OCI-M2 (cell line): ENCODE measurements around the gene CTTN.

Source experiments
- DNase-seq: peaks from one replicate; lab custom pipeline; 2025; ENCODE audit not compliant: unreplicated experiment; lab: John Stamatoyannopoulos, UW

Gene CTTN

DNA sequence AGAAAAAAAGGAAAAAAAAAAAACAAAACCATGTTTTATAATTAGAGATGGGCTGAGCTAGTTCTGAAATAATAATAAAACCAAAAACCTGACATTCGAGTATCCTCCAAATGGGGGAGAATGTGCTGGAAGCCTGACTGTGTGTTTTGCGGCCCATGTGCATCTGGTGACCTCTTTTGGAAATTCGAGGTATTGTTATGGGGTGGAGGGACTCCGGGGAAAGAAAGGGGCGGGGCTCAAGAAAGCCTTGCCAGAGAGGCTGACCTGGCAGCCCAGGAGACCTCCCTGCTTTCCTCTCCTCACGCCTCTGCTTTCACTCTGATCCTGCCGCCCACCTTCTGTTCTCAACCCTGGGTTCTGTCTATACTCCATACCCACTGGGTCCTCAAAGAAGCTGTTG lies 72.9 kb downstream of the CTTN start:
- no peak for DNase-seq

DNA sequence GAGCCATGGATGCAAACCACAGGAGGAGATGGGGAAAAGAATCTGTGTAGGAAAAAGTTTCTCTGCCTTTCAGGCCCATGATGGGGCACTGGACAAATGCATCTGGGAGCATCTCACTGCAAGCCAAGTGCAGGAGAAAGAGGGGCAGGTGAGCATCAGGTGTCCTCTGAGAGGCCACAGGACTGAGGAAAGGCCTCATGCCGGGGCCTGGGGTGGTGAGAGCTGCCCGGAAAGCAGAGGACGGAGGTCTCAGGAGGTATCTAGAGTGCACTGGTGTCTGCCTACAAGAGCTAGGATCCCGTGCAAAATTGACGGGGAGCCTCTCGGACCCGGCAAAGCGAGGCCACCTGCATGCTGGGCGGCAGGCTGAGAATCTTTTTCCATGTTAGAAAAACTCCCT lies 73.9 kb downstream of the CTTN start:
- DNase-seq: no peak

DNA sequence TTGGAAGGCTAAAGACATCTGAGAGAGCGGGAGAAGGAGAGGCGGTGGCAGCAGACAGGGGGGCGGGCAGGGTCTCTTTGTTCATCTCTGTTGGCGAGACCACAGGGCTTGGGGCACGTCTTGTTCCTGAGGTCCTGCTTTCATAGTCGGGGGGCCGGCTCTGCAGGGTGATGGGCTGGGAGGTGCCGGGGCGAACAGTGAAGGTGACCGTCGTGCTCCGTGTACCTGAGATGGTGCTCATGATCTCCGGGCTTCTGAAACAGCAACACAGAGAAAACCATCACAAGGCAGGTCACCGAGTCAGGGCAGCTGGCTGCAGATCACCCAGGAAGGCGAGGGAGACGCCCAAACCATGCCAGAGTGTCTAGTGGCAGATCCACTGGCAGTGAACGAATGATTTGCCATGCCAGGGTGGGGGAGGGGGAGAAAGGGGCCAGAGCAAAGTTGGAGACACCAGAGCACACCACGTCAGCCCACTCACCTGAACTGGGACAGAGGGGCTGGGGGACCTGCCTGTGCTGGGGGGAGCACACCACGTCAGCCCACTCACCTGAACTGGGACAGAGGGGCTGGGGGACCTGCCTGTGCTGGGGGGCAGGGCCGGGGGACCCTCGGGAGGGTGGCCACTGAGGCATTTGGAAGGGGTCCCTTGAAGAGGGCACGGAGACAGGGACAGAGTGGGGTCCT lies 75.0 kb downstream of the CTTN start:
- no peak for DNase-seq

DNA sequence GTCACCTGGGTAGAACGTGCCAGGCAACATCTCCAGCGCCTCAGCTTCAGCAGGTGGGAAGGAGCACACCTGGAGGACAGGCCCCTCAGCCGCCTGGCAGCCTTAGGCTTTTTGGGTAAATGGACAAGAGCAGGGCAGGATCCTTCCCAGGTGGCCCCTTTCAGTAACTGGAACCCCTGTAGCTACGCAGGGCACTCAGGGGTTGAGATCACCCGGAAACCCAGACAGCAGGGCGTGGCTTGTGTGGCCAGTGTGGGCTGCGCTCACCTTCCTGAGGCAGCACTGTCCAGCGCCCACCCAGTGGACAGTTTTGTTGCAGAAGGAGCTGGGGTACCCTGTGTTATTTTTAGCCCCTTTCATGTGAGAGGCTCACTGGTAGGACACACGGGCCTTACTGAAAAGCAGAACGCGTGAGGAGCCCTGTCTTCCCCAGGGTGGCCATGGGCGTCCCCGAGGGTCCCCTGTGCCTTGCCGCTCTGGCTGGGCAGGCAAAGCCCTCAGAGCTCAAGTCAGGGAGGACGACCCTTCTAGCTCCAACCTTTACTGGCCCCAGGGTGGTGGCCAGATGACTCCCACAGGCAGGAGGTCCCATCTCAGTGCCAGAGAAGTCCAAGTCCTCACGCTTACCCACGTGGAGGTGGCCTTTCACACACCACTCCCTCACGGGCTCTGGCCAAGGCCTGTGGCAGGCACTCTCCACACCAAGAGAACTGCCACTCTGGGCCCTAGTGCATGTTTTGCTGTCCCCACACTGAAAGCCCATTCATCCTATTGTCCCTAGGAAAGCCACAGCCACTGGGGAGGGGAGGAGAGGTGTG lies 75.8 kb downstream of the CTTN start:
- no peak for DNase-seq

DNA sequence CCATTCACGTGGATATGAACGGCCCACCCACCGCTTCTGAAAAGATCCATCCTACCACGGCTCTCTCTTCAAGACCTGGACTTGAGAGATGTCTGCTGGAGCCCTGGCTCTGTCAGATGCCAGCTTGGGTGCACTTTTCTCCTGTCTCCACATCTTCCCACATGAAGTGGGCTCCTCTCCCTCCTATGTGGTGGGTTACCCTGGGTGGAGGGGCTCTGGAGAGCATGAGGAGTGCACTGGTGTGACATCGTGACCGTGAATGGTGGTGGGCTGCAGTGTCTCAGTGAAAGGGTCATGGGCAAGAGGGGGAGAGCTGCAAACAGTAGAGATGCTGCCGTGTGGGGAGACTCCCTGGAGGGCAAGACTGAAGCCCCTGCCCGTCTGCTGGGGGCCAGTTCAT lies 76.4 kb downstream of the CTTN start:
- DNase-seq: no peak

DNA sequence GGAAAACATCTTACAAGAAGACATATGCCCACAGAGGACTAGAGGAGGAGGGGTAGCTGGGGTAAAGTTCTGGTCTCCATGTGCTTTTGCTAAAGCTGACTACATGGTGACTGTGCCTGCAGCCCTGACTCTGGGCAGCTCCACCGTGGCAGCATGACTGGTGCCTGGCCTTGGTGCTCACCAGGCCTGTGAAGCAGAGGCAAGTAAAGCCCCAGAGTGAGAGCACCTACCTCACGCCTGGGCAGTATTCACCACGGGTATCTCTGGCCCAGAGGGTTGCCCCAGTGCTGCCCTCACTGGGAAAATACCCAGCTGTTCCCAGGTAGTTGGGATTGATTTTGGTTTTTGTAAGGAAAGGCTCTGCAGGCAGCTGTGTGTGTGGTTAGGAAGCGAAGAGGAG lies 78.3 kb downstream of the CTTN start:
- no peak for DNase-seq

DNA sequence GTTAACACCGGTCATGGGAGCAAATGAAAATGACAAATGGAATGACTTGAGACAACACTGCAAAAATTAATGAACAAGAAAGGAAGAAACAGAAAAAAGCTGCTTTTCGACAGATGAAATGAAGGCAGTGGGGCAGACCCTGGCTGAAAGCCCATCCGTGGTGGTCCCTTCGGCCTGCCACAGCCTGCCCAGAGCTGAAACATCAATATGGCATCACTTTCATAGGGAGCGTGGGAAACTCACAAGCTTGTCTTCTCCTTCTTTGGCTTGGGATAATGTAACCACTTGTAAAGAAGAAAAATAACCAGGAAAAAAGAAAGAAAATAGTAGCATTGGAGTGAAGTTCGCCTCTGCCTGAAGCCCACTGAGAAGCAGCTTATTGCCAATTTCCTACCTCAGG lies 78.8 kb downstream of the CTTN start:
- no peak for DNase-seq

DNA sequence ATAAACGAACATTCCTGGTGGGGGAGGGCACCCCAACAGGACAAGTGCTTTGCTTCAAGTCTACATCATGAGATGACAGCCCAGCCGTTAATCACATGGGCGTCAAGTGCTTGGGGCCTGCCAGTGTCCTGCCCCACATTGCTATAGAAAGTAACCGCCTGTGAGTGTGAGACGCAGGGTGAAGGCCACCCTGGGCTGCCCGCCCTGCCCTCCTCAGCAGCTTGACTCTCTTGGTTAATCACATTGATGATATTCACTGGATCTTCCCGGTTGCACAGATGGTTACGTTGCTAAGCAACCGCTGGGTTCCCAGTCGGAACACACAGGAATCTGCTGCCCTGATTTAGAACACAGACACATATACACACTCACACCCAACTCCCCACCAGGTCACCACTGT lies 79.3 kb downstream of the CTTN start:
- DNase-seq: no peak

DNA sequence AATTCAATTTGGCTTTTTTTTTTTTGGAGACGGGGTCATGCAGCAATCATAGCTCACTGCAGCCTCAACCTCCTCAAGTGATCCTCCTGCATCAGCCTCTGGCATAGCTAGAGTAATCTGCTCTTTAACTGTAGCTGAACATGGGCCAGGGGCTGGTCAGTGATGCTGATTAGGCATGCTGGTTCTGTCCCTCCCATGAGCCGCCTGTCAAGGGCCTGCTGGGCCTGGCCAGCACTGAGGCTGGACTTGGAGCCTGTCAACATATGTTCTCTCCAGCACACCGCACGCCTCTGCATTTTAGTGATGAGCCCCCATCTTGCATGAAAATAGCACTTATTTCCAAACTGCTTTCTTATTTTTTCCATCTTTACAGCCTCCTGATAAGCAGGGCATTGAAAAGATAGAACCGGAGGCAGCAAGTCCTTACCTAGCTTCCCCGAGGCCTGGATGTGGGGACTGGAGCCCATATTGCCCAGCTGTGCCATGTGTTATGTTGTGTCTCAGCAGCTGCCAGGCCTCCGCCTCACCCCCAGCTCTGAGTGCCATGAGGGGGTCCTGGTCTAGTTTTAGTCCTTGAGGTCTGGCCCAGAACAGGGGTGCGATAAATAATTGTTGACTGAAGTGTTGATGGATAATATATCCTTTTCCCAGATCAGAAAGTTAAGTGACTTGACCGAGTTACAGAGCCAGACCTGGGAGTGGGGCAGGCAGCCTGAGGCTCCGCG lies 80.0 kb downstream of the CTTN start:
- DNase-seq: no peak

DNA sequence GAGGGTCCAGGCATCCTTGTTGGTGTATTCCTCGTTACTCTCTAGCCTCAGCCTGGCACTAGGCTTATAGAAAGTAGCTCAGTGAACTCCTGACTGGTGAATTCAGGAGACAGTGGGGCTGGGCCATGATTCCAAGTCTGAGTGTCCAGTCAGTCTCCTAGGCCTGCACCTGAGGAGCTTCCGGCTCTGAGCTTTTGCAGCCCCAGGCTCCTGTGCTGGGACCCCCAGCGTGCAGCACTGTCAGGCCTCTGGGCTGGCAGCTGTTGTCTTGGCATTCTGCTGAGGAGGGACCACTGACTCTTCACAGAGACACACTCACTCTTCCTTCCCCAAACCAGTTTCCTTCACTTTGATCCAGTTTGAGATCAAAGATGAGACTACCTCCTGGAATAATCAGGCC lies 82.4 kb downstream of the CTTN start:
- DNase-seq: no peak

DNA sequence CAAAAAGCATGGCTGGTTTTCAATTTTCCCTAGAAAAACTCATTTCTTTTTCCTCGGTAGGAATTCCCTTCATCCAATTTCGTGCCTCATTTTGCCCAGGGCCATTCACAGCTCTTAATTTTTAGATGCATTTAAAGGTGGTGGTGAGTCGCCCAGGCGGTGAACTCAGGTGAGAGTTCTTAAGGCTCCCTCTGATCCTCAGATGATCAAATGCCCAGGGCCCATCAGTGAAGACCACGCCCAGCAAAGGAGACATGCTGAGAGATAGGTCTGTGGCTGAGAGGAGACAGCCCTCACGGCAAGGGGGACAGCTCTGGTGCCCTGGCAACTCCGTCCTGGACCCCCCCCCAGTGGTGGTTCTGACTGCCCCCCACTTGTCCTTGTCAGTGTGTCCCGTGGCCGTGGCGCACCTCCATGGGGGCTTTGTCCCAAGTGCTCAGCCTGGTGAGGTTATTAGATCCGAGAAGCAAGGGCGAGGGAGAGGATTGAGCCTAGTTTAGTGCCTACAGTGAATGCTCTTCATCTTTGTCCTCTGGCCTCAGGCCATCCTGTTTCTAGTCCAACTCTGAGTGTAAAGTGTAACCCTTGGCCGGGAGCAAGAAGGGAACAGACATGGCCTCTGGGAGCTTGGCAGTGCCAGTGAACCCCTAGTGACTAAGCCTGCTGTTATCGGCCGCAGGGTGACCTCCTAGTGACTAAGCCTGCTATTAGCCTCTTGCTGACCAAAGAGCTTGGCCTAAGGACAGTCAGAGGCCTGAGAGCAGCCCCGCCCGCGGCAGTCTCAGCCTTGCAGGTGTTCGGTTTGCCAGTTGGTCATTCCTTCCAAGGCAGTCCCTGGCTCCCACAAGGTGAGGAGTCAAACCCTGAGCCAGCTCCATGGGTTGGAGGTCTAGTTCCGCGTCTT lies 83.5 kb downstream of the CTTN start:
- no peak for DNase-seq

DNA sequence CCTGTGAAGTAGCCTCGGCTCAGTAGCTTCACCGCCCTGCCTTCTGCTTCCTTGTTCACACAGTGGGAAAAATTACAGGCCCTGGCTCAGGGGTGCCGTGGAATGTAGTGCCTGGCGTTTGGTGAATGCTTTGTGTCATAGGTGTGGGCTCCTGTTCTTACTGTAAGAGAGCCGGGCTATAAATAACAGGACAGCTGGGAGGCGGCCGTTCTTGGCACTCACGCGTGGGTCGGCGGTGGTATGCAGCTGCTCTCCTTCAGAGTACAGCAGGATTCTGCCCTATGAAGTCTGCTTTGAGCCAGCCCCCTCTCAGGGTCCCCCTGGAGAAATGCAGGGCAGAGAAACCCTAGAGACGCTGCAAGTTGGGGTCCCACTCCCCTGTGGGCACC lies 84.2 kb downstream of the CTTN start:
- DNase-seq: no peak

DNA sequence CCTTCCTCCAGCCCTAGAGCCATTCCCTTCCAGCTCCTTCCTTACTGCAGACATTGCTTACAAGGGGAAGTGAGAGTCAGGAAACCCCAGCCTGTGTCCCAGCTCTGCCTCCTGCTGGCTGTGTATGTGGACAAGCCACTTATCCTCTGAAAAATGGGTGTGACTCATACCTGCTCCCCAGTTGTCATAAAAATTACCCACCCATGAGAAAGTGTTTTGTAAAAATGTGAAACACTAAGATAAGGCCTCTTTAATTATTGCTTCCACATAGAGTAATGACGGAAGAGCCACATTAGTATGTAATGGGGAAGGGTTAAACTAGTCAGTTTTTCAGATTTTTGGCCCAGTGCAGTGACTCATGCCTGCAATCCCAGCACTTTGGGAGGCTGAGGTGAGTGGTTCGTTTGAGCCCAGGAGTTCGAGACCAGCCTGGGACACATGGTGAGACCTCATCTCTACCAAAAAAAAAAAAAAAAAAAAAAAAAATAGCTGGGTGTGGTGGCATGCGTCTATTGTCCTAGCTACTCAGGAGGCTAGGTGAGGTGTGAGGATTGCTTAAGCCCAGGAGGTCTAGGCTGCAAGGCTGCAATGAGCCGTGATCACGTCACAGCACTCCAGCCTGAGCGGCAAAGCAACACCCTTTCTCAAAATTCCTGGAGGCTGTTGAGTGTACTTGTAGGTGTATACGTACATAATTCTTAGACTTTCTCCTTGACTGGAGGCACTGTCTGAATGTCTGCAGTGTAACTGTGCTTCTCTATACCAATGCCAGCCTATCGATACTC lies 84.9 kb downstream of the CTTN start:
- no peak for DNase-seq

DNA sequence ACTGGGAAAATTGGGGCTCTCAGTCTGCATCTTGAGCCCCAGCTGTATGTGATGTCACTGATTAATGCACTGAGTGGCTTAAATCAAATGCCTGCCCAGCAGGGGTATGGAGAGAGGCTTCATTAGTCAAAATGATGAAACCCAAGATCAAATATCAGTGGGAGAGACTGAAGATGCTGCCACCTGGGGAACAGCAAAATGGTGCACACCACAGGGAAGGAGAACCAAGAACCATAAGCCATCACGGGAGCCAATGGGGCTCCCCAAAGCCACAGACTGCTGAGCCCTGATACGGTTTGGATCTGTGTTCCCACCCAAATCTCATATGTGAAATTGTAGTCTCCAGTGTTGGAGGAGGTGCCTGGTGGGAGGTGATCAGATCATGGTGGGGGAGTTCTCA lies 85.6 kb downstream of the CTTN start:
- DNase-seq: no peak

DNA sequence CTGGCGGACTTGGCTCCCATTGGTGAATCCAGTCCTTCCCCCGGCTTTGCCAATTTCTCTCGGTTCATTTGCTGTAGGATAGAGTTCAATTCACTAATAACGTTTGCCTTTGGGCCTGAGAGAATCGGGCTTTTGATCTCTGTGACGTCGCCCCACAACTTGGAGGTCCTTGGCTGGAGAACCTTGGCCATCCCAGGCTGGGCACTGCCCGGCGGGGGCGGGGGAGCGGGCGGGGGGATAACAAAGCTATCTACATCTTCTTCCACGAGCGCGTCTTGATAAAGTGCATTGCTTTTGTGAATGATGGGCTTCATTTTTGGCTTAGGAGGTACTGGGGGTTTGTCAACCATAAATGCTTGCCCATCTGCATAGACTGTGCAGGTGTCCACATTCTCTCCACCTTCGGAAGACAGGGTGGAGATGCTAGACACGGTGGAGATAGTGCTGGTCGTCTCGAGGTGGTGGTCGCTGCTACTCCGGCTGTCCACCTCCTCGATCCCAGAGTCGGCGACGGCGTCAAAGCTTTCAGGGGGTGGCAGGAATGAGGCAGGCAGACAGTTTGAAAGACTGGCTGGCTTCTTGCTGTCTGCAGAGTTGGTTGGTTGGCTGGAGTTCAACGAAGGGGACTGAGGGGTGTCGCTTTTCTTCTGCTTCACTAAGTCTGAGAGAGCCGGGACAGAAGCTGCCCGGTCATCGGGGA lies 87.1 kb downstream of the CTTN start:
- no peak for DNase-seq

DNA sequence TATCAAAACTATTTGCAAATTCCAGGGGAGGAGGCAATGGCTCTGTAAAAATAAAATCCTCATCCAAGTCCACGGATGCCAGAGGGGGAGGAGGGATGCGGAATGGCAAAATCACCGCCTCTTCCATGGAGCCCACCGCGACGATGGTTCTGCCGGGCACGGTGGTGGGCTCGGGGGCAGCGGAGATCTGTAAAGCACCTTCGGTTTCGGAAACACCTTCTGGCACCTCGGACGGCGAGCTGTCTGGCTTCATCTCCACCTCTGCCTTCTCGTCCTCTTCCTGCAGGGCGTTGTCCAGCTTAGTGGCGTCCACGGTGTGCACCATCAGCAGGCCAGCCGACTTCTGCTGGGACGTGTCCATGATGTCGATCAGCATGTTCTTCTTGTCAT lies 87.7 kb downstream of the CTTN start:
- DNase-seq: no peak
